Stimulated activated CD8-positive, alpha-beta memory T cell treated with anti-CD3 and anti-CD28 coated beads, Interleukin-15, amount 100 ng/mL, for 1 hour (primary cell): ENCODE data around the gene CLIP1.

Experiments
- DNase-seq: peaks from one replicate; pipeline ENCODE4 v3.0.0-alpha.2; 2020; ENCODE audit warnings: low read depth

Gene CLIP1

DNA sequence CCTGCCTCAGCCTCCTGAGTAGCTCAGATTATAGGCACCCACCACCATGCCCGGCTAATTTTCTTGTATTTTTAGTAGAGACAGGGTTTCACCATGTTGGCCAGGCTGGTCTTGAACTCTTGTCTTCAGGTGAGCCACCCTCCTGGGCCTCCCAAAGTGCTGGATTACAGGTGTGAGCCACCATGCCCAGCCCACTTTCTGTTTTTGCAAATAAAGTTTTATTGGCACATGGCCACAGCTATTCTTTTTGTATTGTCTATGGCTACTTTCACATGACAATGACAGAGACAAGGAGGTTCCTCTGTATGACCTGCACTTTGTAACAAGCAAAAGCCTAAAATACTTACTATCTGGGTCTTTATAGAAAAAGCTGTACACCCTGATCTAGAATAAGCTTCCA, 176.9 kb downstream of the CLIP1 start:
- DNase-seq: no peak

DNA sequence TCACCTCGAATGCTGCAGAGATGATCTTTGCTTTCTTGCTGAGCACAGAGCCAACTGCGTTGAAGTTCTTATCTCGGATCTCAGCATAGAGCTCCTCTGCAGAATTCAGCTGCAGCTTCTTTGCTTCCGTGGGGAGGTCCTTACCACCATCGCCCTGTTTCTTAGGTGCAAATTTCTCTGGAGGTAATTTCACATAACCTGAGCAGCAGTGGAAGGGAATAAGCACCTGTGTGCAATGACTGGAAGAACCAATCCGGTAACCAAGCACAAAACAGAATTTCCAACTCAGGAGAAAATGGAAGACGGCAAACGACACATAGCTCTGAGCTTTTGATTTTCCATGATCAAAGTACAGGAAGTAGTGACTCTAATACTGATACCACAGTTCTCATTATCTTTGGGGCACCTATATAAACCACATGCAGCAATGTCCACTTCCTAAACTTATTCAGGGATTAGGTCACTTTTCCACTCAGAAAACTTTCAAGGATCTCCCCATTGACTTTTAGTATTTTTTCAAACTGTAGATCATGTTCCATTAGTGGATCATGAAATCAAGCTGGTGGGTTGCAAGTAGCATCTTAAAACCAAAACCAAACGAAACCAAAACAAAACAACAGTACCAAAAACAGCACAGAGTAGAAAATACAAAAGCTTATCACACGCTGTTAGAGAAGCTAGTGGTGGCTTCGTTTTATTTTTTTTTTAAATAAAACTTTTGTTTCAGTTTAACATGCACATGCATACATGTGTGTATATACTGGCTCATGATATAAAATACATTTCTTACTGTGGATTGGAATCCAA, 177.7 kb downstream of the CLIP1 start:
- no peak for DNase-seq

DNA sequence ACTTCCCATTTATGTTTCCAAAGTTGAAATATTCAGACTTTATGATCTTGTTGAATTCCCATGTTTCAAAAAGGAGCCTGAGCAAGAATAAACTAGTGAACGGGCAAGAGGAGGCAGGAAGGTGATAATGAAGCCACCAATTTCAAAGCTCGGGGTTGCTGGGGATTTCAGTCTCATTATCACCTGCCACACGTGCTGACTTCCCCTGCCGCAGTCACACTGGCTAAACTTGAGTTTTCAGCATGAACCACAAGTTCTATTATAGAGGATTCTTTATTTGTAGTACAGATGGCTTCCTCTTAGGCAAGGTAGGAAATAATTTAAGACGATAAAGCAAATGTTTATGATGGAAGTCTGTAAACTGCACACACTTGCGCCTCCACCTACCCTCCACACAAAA, 178.5 kb downstream of the CLIP1 start:
- no peak for DNase-seq

DNA sequence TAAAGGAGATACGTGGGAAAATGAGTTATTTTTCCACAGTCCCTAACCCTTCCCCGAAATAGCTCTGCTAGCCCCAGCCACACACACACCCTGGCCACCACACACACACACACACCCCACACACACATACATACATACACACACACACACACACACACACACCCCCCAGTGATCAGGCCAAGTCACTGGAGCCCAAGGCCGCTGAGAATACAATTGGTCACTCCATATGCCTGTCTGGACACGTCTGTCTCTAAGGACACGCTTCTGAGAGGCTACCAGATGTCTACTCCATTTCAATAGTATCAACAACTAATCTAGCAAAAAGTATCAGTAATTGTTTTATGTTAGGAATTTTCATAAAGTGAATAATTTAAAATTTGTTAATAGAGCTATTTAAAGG, 183.6 kb downstream of the CLIP1 start:
- no peak for DNase-seq

- DNase-seq: no peak
Observed at GRCh38 chr12:122235741-122236140, 186.7 kb downstream of the CLIP1 start.

GRCh38 chr12:122232691-122233090, 189.8 kb downstream of the CLIP1 start:
- no peak for DNase-seq

DNA sequence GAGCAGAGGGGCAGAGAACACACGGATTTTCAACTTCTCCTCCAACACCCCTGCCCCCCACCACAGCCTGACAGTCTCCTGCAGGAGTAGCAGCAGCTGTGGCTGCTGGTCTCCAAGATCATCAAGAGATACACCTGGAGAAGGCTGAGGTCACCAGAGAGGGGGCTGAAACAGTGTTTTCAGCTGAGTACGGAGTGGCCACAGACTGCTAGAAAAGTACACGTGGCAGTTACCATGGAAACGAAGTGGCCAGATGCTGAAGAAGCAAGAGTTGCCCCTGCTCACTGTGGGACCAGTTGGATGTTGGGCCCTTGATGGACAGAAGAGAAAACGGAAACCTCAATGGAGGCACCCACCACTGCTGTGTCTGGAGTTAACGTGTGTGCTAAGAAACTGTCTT, 191.7 kb downstream of the CLIP1 start:
- DNase-seq: no peak

DNA sequence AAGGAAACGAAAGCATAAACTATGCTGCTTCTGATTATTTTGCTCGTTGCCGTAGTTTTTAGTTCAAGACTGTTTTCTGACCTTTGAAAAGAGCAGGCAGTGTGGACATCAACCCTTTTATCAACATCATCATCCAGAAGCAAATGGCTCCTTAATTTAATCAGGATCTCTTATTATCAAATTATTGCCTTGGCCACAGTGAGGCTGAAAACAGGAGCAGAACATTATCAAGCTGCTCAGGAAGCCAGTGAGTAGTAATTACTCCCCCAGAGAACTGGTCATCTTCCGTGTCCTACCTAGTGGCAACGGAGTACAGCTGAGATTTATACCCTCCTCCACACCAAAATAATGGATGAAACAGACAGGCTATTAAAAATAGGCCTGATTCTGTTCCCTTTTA, 194.4 kb downstream of the CLIP1 start:
- no peak for DNase-seq

GRCh38 chr12:122227341-122227740, 195.1 kb downstream of the CLIP1 start:
- peak; percentile 20 for DNase-seq

DNA sequence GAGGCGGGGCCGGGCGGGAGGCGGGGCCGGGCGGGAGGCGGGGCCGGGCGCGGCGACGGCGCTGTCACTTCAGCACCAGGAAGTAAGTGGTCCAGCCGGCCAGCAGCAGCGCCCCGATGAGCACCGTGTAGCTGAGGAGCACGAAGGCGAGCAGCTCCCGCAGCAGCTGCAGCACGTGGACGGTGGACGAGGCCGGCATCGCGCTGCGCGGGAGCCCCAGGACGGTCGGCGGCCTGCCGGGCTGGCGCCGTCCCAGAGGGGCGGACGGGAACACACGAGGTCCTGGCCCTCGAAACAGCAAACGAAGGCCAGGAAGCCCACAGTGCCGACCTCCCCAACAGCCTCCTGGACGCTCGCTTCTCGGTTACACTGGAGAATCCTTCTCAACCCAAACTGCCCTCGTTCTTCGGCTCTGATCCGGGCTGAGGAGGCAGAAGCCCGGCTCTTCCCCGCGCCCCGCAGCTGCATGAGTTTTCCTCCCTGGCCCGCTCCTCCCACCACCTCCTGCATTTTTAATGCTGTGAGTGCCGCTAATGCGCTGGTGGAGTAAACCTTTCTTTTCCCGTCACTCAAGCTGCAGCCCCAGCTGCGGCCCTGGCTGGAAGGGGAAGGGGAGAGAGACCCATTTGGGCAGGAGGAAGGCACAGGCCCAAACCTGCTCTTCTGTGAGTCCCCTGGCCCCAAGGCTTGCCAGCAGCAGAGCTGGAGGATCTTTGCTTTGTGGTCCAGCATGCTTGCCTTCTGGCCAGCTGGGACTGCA, 195.9 kb downstream of the CLIP1 start:
- DNase-seq: no peak

GRCh38 chr12:122225683-122226365, 196.6 kb downstream of the CLIP1 start, which contains the start of gene DIABLO:
Gene DIABLO (minus strand): TSS chr12:122226052. CDS start chr12:122226014, 38 bp downstream.
- DNase-seq: peak; percentile 98
